ENCODE results near the gene FAM72C.
"Not testable (repeated sequence)": the region's sequence is repeated elsewhere in the genome, so short reads cannot be mapped to it uniquely, and the experiment has no call there.

The FAM72C gene

GRCh38 chr1:143971924-143972700, at the start of gene FAM72C:
Gene FAM72C (minus strand): TSS chr1:143971986. CDS start chr1:143971141, 845 bp downstream.
- not testable (repeated sequence) for DNase-seq

- DNase-seq, result not testable (repeated sequence)
These were observed 48.4 kb upstream of the FAM72C start for GRCh38 chr1:144020001-144020738.

- DNase-seq, result not testable (repeated sequence)
These were observed 47.3 kb upstream of the FAM72C start for GRCh38 chr1:144019101-144019500.

GRCh38 chr1:144015180-144015966, 43.6 kb upstream of the FAM72C start:
- not testable (repeated sequence) for DNase-seq

- not testable (repeated sequence) for DNase-seq
These were observed 42.7 kb upstream of the FAM72C start for GRCh38 chr1:144014528-144014927.

- DNase-seq, result not testable (repeated sequence)
These were observed 42.3 kb upstream of the FAM72C start for GRCh38 chr1:144014121-144014520.

GRCh38 chr1:144012168-144012733, 40.5 kb upstream of the FAM72C start:
- not testable (repeated sequence) for DNase-seq

- DNase-seq, result not testable (repeated sequence)
These were observed 37.6 kb upstream of the FAM72C start for GRCh38 chr1:144009410-144009809.

GRCh38 chr1:144004259-144004658, 32.5 kb upstream of the FAM72C start:
- DNase-seq, result not testable (repeated sequence)

GRCh38 chr1:144003306-144004029, 31.7 kb upstream of the FAM72C start:
- DNase-seq, result not testable (repeated sequence)

GRCh38 chr1:144002141-144002881, 30.5 kb upstream of the FAM72C start:
- not testable (repeated sequence) for DNase-seq

- DNase-seq, result not testable (repeated sequence)
These were observed 29.3 kb upstream of the FAM72C start for GRCh38 chr1:144001077-144001476.

- DNase-seq, result not testable (repeated sequence)
These were observed 24.2 kb upstream of the FAM72C start for GRCh38 chr1:143996020-143996419.

GRCh38 chr1:143993301-143993907, 21.6 kb upstream of the FAM72C start:
- not testable (repeated sequence) for DNase-seq

- not testable (repeated sequence) for DNase-seq
These were observed 18.9 kb upstream of the FAM72C start for GRCh38 chr1:143990699-143991098.

GRCh38 chr1:143989719-143990118, 17.9 kb upstream of the FAM72C start:
- not testable (repeated sequence) for DNase-seq

- DNase-seq, result not testable (repeated sequence)
These were observed 17.6 kb upstream of the FAM72C start for GRCh38 chr1:143989427-143989712.

GRCh38 chr1:143988602-143989426, 17.0 kb upstream of the FAM72C start:
- not testable (repeated sequence) for DNase-seq

- not testable (repeated sequence) for DNase-seq
These were observed 16.1 kb upstream of the FAM72C start for GRCh38 chr1:143987868-143988267.
